HCT116 (cell line): ENCODE data around the gene NSD2. TPM values are rescaled to one million over a fixed set of nuclear protein-coding genes. Genes with fewer than 3 reads are reported as not detected.

Experiments
- ATAC-seq: fragments of 200-7000 bp; cut with Tn5 transposase; 2 replicates; pipeline ENCODE4 v1.9.1; 2020; ENCODE audit warnings: mild to moderate bottlenecking, moderate library complexity
- BruUV-seq: library from RNA; stranded (reverse); fragments of 400-500 nt; replicated peaks from 2 replicates; lab custom pipeline; 2021; lab: Mats Ljungman, UMichigan
- CTCF ChIA-PET: fragments of 300-600 bp; sonication (Branson Sonifier 250); formaldehyde crosslinking; loops from one replicate; lab custom pipeline; 2021; ENCODE audit warnings: antibody characterized with exemption; lab: Charles Lee
- POLR2A ChIA-PET: fragments of 300-600, 350-600 bp; sonication (Branson Sonifier 250); formaldehyde crosslinking; loops from one replicate; lab custom pipeline; 2021; ENCODE audit warnings: antibody characterized with exemption; lab: Charles Lee
- RAD21 ChIA-PET, 2 experiments: fragments of 300-600 bp; sonication (Branson Sonifier 250); formaldehyde crosslinking; loops; one replicate each; lab custom pipeline; 2023; ENCODE audit warnings: low total read pairs in 2 of 2; ENCODE audit not compliant: uncharacterized antibody in 2 of 2, unreplicated experiment in 2 of 2, low non-redundant PET in 1 of 2; lab: Charles Lee
- DNase-seq: peaks from one replicate; pipeline ENCODE4 v3.0.0-alpha.2; 2010; ENCODE audit warnings: low read depth, low spot score
- H2AFZ ChIP-seq: fragments of 200-600 bp; shearing (Covaris generic), sonication (generic); 2 replicates; pipeline ENCODE4 v1.6.1; 2017; ENCODE audit warnings: low read depth, mixed run types, mixed read lengths, antibody characterized with exemption, low read length; ENCODE audit not compliant: poor library complexity, severe bottlenecking
- H3K27ac ChIP-seq: 2 replicates; pipeline ENCODE4 v1.5.1; 2012; ENCODE audit warnings: low read depth, low read length
- H3K27me3 ChIP-seq: fragments of 200-600 bp; sonication (generic); 2 replicates; pipeline ENCODE4 v1.6.1; 2016; ENCODE audit warnings: mixed run types, low read length, mixed read lengths; ENCODE audit not compliant: insufficient read depth
- H3K36me3 ChIP-seq, 2 experiments: fragments of 200-500 bp in 1 of 2; fragments of 200-600 bp in 1 of 2; sonication (Bioruptor generic) in 1 of 2; sonication (generic) in 1 of 2; 2 replicates each; pipeline versions ENCODE4 v1.5.1 to v1.6.1; 2014 to 2016; ENCODE audit warnings: low read length in 2 of 2, inconsistent platforms in 1 of 2, mixed read lengths in 1 of 2, mixed run types in 1 of 2; ENCODE audit not compliant: insufficient read depth in 2 of 2, control insufficient read depth in 1 of 2
- H3K4me1 ChIP-seq, 2 experiments: fragments of 200-600 bp in 1 of 2; sonication (generic) in 1 of 2; 2 replicates each; pipeline versions ENCODE4 v1.5.1 to v1.6.1; 2012 to 2017; ENCODE audit warnings: low read length in 2 of 2, inconsistent platforms in 1 of 2, mild to moderate bottlenecking in 1 of 2, mixed read lengths in 1 of 2, mixed run types in 1 of 2, moderate library complexity in 1 of 2; ENCODE audit not compliant: insufficient read depth in 2 of 2, control insufficient read depth in 1 of 2
- H3K4me2 ChIP-seq: fragments of 200-600 bp; sonication (generic); 2 replicates; pipeline ENCODE4 v1.6.1; 2017; ENCODE audit warnings: mixed run types, low read length, mixed read lengths
- H3K4me3 ChIP-seq, 2 experiments: fragments of 200-600 bp in 1 of 2; sonication (generic) in 1 of 2; replicated peaks in 1 of 2; 2 replicates each; pipeline ENCODE4 v1.5.1; 2011 to 2016; ENCODE audit warnings: low read length in 2 of 2, control low read depth in 1 of 2, low read depth in 1 of 2, mild to moderate bottlenecking in 1 of 2, mixed read lengths in 1 of 2, mixed run types in 1 of 2
- H3K79me2 ChIP-seq: fragments of 200-600 bp; sonication (generic); 2 replicates; pipeline ENCODE4 v1.6.1; 2017; ENCODE audit warnings: mild to moderate bottlenecking, mixed run types, low read length, moderate library complexity, mixed read lengths; ENCODE audit not compliant: insufficient read depth
- H3K9ac ChIP-seq: fragments of 200-600 bp; sonication (generic); 2 replicates; pipeline ENCODE4 v1.6.1; 2016; ENCODE audit warnings: low read length, mixed read lengths
- H3K9me2 ChIP-seq: fragments of 200-600 bp; sonication (generic), shearing (Covaris generic); 2 replicates; pipeline ENCODE4 v1.6.1; 2017; ENCODE audit warnings: mixed run types, mild to moderate bottlenecking, moderate library complexity; ENCODE audit not compliant: insufficient read depth
- H3K9me3 ChIP-seq, 2 experiments: fragments of 200-500 bp in 1 of 2; fragments of 200-600 bp in 1 of 2; sonication (Bioruptor generic) in 1 of 2; sonication (generic) in 1 of 2; 2 replicates each; pipeline ENCODE4 v1.6.1; 2014 to 2017; ENCODE audit warnings: low read length in 2 of 2, mixed read lengths in 2 of 2, inconsistent platforms in 1 of 2, low read depth in 1 of 2, mild to moderate bottlenecking in 1 of 2, mixed run types in 1 of 2, moderate library complexity in 1 of 2; ENCODE audit not compliant: control insufficient read depth in 1 of 2, insufficient read depth in 1 of 2
- H4K20me1 ChIP-seq: fragments of 200-600 bp; sonication (generic), shearing (Covaris generic); 2 replicates; pipeline ENCODE4 v1.6.1; 2017; ENCODE audit warnings: mixed run types, mild to moderate bottlenecking, moderate library complexity; ENCODE audit not compliant: insufficient read depth
- ATF3 ChIP-seq: IDR thresholded peaks from 2 replicates; pipeline ENCODE4 v1.6.1; 2012
- CBX3 ChIP-seq: IDR thresholded peaks from 2 replicates; pipeline ENCODE4 v1.6.1; 2012; ENCODE audit warnings: low read depth
- EGR1 ChIP-seq: IDR thresholded peaks from 2 replicates; pipeline ENCODE4 v1.6.1; 2012; ENCODE audit warnings: low read depth
- ELF1 ChIP-seq: IDR thresholded peaks from 2 replicates; pipeline ENCODE4 v1.6.1; 2012; ENCODE audit warnings: low read depth, borderline replicate concordance
- EZH2phosphoT487 ChIP-seq: fragments of 200-600 bp; IDR thresholded peaks from 2 replicates; pipeline ENCODE4 v1.6.1; 2018; ENCODE audit warnings: antibody characterized with exemption, borderline replicate concordance
- FOSL1 ChIP-seq: IDR thresholded peaks from 2 replicates; pipeline ENCODE4 v1.6.1; 2012; ENCODE audit warnings: low read depth
- JUND ChIP-seq: IDR thresholded peaks from 2 replicates; pipeline ENCODE4 v1.6.1; 2012
- MAX ChIP-seq: IDR thresholded peaks from 2 replicates; pipeline ENCODE4 v1.6.1; 2012
- SIN3A ChIP-seq: IDR thresholded peaks from 2 replicates; pipeline ENCODE4 v1.6.1; 2012; ENCODE audit warnings: low read depth
- SP1 ChIP-seq: IDR thresholded peaks from 2 replicates; pipeline ENCODE4 v1.6.1; 2012; ENCODE audit warnings: low read depth
- YY1 ChIP-seq: IDR thresholded peaks from 2 replicates; pipeline ENCODE4 v1.6.1; 2011; ENCODE audit warnings: low read length, low read depth, moderate library complexity, mild to moderate bottlenecking; ENCODE audit not compliant: insufficient replicate concordance; ENCODE audit errors: extremely low read depth
- ZBTB33 ChIP-seq: IDR thresholded peaks from 2 replicates; pipeline ENCODE4 v1.6.1; 2011; ENCODE audit warnings: mild to moderate bottlenecking, low read length, moderate library complexity; ENCODE audit not compliant: insufficient replicate concordance; ENCODE audit errors: extremely low read depth
- ZNF274 ChIP-seq: fragments of 200-500 bp; sonication (Bioruptor generic); IDR thresholded peaks from 2 replicates; pipeline ENCODE4 v1.6.1; 2014; ENCODE audit warnings: mild to moderate bottlenecking, low read depth, low read length, inconsistent platforms
- intact Hi-C: fragments of 100-400 bp; cut with micrococcal nuclease; formaldehyde crosslinking; loops from 2 replicates; pipeline ENCODE4 v1.10.0; 2022
- total RNA-seq: library from RNA; stranded (reverse); gene quantifications from one replicate; pipeline ENCODE4 v1.2.1, GENCODE V29; 2021; ENCODE audit not compliant: unreplicated experiment

NSD2 gene
- total RNA-seq, 1 experiment from 2014 or later: 145 TPM

GRCh38 chr4:1939664-1940509 lies 68.7 kb downstream of the NSD2 start:
- peaks cover 29 to 53% of the 10 kb centered on the region in 2 experiments for H3K36me3 ChIP-seq
- intact Hi-C loops: no loop called here
- TF ChIP-seq SP1 (peak; percentile 64), FOSL1 (peak; percentile 71), EGR1 (peak; percentile 21; the same call in 1 of the 2 replicates), SIN3A (peak; percentile 29; the same call in 1 of the 2 replicates), ZNF274 (no peak), ELF1 (no peak), MAX (peak; percentile 54; the same call in 1 of the 2 replicates), JUND (peak; percentile 76)
- TF ChIP-seq, all 23 proteins: peak for 6
- ChIA-PET POLR2A (no interaction called here), CTCF (no interaction called here), RAD21 (no interaction called here)
- ATAC-seq (peak; percentile 82), DNase-seq (peak; percentile 53)
- Histone ChIP-seq H3K4me2 (peak overlapping the region; percentile 47), H2AFZ (no peak overlapping the region), H3K9me3 (no peaks in the 10 kb centered on the region), H4K20me1 (no peaks in the 10 kb centered on the region; the same call in 1 of the 2 replicates), H3K27me3 (no peaks in the 10 kb centered on the region), H3K4me1 (peaks cover 23 to 26% of the 10 kb centered on the region in 2 experiments), H3K9me2 (no peaks in the 10 kb centered on the region), H3K79me2 (peaks cover 57% of the 10 kb centered on the region), H3K4me3 (no peak overlapping the region), H3K27ac (peak overlapping the region; percentile 57), H3K9ac (no peak overlapping the region)
- no TSS peak for BruUV-seq

GRCh38 chr4:1940566-1940965 lies 69.4 kb downstream of the NSD2 start:
- no peaks in the 10 kb centered on the region for H3K9me2 ChIP-seq
- TF ChIP-seq ZNF274 (no peak), EZH2phosphoT487 (no peak), ATF3 (no peak), EGR1 (no peak), CBX3 (no peak), YY1 (no peak), ZBTB33 (no peak)

More at GRCh38 chr4:1940566-1940965, 69.4 kb downstream of the NSD2 start:
- Histone ChIP-seq H3K4me1 (peaks cover 23 to 26% of the 10 kb centered on the region in 2 experiments), H3K9me3 (no peaks in the 10 kb centered on the region), H3K9ac (no peak overlapping the region), H3K4me2 (peak overlapping the region; percentile 47; the same call in 1 of the 2 replicates), H3K4me3 (no peak overlapping the region), H2AFZ (no peak overlapping the region), H3K36me3 (peaks cover 28 to 49% of the 10 kb centered on the region in 2 experiments), H3K79me2 (peaks cover 53% of the 10 kb centered on the region), H3K27ac (peak overlapping the region; percentile 57), H4K20me1 (no peaks in the 10 kb centered on the region; the same call in 1 of the 2 replicates), H3K27me3 (no peaks in the 10 kb centered on the region)
- ChIA-PET POLR2A (no interaction called here), CTCF (no interaction called here), RAD21 (no interaction called here)
- no peak for DNase-seq
- BruUV-seq: no TSS peak
- no peak for ATAC-seq
- intact Hi-C loops: no loop called here
